Left lung (tissue), 10 donors: ENCODE results near the gene C3orf20. TPM values are rescaled to one million over a fixed set of nuclear protein-coding genes. Genes with fewer than 3 reads are reported as not detected.

Source experiments
- ATAC-seq: fragments of 200-7000 bp; cut with Tn5 transposase; one replicate; pipeline ENCODE4 v1.9.1; 2020; ENCODE audit warnings: moderate library complexity
- DNase-seq, 4 donors: peaks; one replicate each; pipeline ENCODE4 v3.0.0-alpha.2; 2013 to 2020
- H3K27ac ChIP-seq, 2 donors: fragments of 200-600 bp; sonication (generic) in 1 of 2; one replicate each; pipeline versions ENCODE4 v1.5.0 to v1.8.0; 2020 to 2021
- H3K27me3 ChIP-seq, 2 donors: fragments of 200-600 bp; sonication (generic) in 1 of 2; one replicate each; pipeline versions ENCODE4 v1.5.0 to v1.8.0; 2020 to 2021
- H3K36me3 ChIP-seq, 2 donors: fragments of 200-600 bp; sonication (generic) in 1 of 2; one replicate each; pipeline versions ENCODE4 v1.5.0 to v1.8.0; 2020 to 2021
- H3K4me1 ChIP-seq, 2 donors: fragments of 200-600 bp; one replicate each; pipeline ENCODE4 v1.8.0; 2021
- H3K4me3 ChIP-seq, 2 donors: fragments of 200-600 bp; sonication (generic) in 1 of 2; one replicate each; pipeline versions ENCODE4 v1.5.0 to v1.8.0; 2020 to 2021; ENCODE audit warnings: mild to moderate bottlenecking in 1 of 2
- H3K9me3 ChIP-seq, 2 donors: fragments of 200-600 bp; sonication (generic) in 1 of 2; one replicate each; pipeline versions ENCODE4 v1.5.0 to v1.8.0; 2020 to 2021
- CTCF ChIP-seq, 2 donors: fragments of 200-600 bp; sonication (generic) in 1 of 2; IDR thresholded peaks; one replicate each; pipeline versions ENCODE4 v1.5.0 to v1.8.0; 2021; ENCODE audit warnings: antibody characterized with exemption in 2 of 2
- intact Hi-C, 2 donors: fragments of 100-400 bp; cut with DNase I; formaldehyde crosslinking; loops; one replicate each; pipeline versions ENCODE4 v1.11.2 to v1.14.2; 2022
- polyA plus RNA-seq, 6 donors: library from polyadenylated mRNA; unstranded; fragments of 120-200 nt; gene quantifications; one replicate each; pipeline ENCODE4 v1.2.1, GENCODE V29; 2013; ENCODE audit not compliant: insufficient read length in 6 of 6
- total RNA-seq, 2 donors: library from RNA; stranded (reverse); fragmentation: NEBNext Ultra II Directional; extraction: Animal tissue kit (Norgen Biotek cat#: 25700); gene quantifications; one replicate each; pipeline ENCODE4 v1.2.1, GENCODE V29; 2021
- donor health status: DM: no; HTN: yes; CAD: no.
- donor health status: DM: no; HTN: no; CAD: no.

The C3orf20 gene
- total and polyA plus RNA-seq, 8 donors: 0.06 to 0.31 (median 0.17) TPM; not detected in 1

- intact Hi-C loops: no loop called here
- no peak for DNase-seq
- ATAC-seq: no peak
- no peaks in the 10 kb centered on the region for H3K27me3 ChIP-seq
- no peak for TF ChIP-seq CTCF (IDR thresholded peaks at IDR 0.05)
- H3K9me3 ChIP-seq: no peaks in the 10 kb centered on the region
- no peaks in the 10 kb centered on the region for H3K4me1 ChIP-seq
- H3K4me3 ChIP-seq: no peak overlapping the region
- no peak overlapping the region for H3K27ac ChIP-seq
- no peaks in the 10 kb centered on the region for H3K36me3 ChIP-seq
Measured at GRCh38 chr3:14768182-14768790, 93.3 kb downstream of the C3orf20 start.

- DNase-seq: no peak
- TF ChIP-seq CTCF (IDR thresholded peaks at IDR 0.05): no peak
- Histone ChIP-seq H3K4me3 (no peak overlapping the region), H3K4me1 (no peaks in the 10 kb centered on the region), H3K36me3 (no peaks in the 10 kb centered on the region), H3K27me3 (no peaks in the 10 kb centered on the region), H3K27ac (no peak overlapping the region), H3K9me3 (no peaks in the 10 kb centered on the region)
- no peak for ATAC-seq
- intact Hi-C loops: no loop called here
Measured at GRCh38 chr3:14768881-14769280, 93.9 kb downstream of the C3orf20 start.

- ATAC-seq: no peak
Measured at GRCh38 chr3:14769544-14770325, 94.8 kb downstream of the C3orf20 start.

GRCh38 chr3:14770591-14770990, 95.7 kb downstream of the C3orf20 start:
- Histone ChIP-seq H3K27ac (no peak overlapping the region), H3K4me1 (no peaks in the 10 kb centered on the region), H3K27me3 (no peaks in the 10 kb centered on the region), H3K36me3 (no peaks in the 10 kb centered on the region), H3K4me3 (no peak overlapping the region), H3K9me3 (no peaks in the 10 kb centered on the region)
- ATAC-seq (no peak), DNase-seq (no peak)
- intact Hi-C loops: loop anchor here in 1 of 2 donors (10.0 kb wide), 1 partner anchor 96 kb away; the partner anchor contains the start of gene C3orf20
- TF ChIP-seq CTCF (IDR thresholded peaks at IDR 0.05): no peak

More at GRCh38 chr3:14769544-14770325, 94.8 kb downstream of the C3orf20 start:
- no peaks in the 10 kb centered on the region for H3K9me3 ChIP-seq
- no peaks in the 10 kb centered on the region for H3K4me1 ChIP-seq
- no peaks in the 10 kb centered on the region for H3K36me3 ChIP-seq
- no peak for DNase-seq
- H3K27me3 ChIP-seq: no peaks in the 10 kb centered on the region
- TF ChIP-seq CTCF (IDR thresholded peaks at IDR 0.05): no peak
- H3K27ac ChIP-seq: no peak overlapping the region
- H3K4me3 ChIP-seq: no peak overlapping the region
- intact Hi-C loops: loop anchor here in 1 of 2 donors (10.0 kb wide), 1 partner anchor 95 kb away; the partner anchor contains the start of gene C3orf20
